Keratinocyte (primary cell): ENCODE data around the gene HOPX. TPM values are rescaled to one million over a fixed set of nuclear protein-coding genes. Genes with fewer than 3 reads are reported as not detected.

Experiments
- DNase-seq: peaks from one replicate; pipeline ENCODE4 v3.0.0-alpha.2; 2011; ENCODE audit warnings: low read depth, missing footprints, low spot score
- FAIRE-seq: peaks from 2 replicates; lab custom pipeline; 2011; peaks lifted over from hg19 to GRCh38; lab: Jason Lieb, UNC
- H2AFZ ChIP-seq: 2 replicates; pipeline ENCODE4 v1.6.0; 2012; ENCODE audit warnings: low read length, control low read depth, inconsistent platforms; ENCODE audit not compliant: control insufficient read depth
- H3K27ac ChIP-seq: 2 replicates; pipeline ENCODE4 v1.5.1; 2011; ENCODE audit warnings: low read length; ENCODE audit not compliant: control insufficient read depth, insufficient read depth
- H3K27me3 ChIP-seq: 3 replicates; pipeline ENCODE4 v1.6.0; 2011; ENCODE audit warnings: low read length; ENCODE audit not compliant: control insufficient read depth, insufficient read depth; ENCODE audit errors: extremely low read depth
- H3K36me3 ChIP-seq, 2 experiments: 2 replicates in 1 of 2; 3 replicates in 1 of 2; pipeline ENCODE4 v1.5.1; 2011; ENCODE audit warnings: low read length in 2 of 2, mild to moderate bottlenecking in 1 of 2; ENCODE audit not compliant: control insufficient read depth in 2 of 2, insufficient read depth in 2 of 2; ENCODE audit errors: extremely low read depth in 1 of 2
- H3K4me1 ChIP-seq: 3 replicates; pipeline ENCODE4 v1.5.1; 2011; ENCODE audit warnings: low read length; ENCODE audit not compliant: control insufficient read depth, insufficient read depth; ENCODE audit errors: extremely low read depth
- H3K4me2 ChIP-seq: 3 replicates; pipeline ENCODE4 v1.6.0; 2011; ENCODE audit warnings: low read depth, low read length; ENCODE audit not compliant: control insufficient read depth, insufficient read depth; ENCODE audit errors: extremely low read depth
- H3K4me3 ChIP-seq, 3 experiments: fragments of 200-600 bp in 1 of 3; sonication (generic) in 1 of 3; 2 replicates in 2 of 3; 3 replicates in 1 of 3; pipeline ENCODE4 v1.5.1; 2011 to 2016; ENCODE audit warnings: low read length in 3 of 3, mild to moderate bottlenecking in 3 of 3, control low read depth in 2 of 3, inconsistent platforms in 1 of 3, low read depth in 1 of 3, mixed read lengths in 1 of 3, mixed run types in 1 of 3, moderate library complexity in 1 of 3; ENCODE audit not compliant: control insufficient read depth in 2 of 3, insufficient read depth in 2 of 3; ENCODE audit errors: extremely low read depth in 1 of 3
- H3K79me2 ChIP-seq: 2 replicates; pipeline ENCODE4 v1.6.0; 2012; ENCODE audit warnings: low read length; ENCODE audit not compliant: control insufficient read depth, insufficient read depth
- H3K9ac ChIP-seq: 3 replicates; pipeline ENCODE4 v1.6.0; 2011; ENCODE audit warnings: low read length; ENCODE audit not compliant: control insufficient read depth, insufficient read depth; ENCODE audit errors: extremely low read depth
- H3K9me1 ChIP-seq: 3 replicates; pipeline ENCODE4 v1.6.0; 2011; ENCODE audit warnings: low read length; ENCODE audit not compliant: control insufficient read depth, insufficient read depth; ENCODE audit errors: extremely low read depth
- H3K9me3 ChIP-seq: 2 replicates; pipeline ENCODE4 v1.5.1; 2012; ENCODE audit warnings: low read depth, low read length; ENCODE audit not compliant: control insufficient read depth
- H4K20me1 ChIP-seq: 3 replicates; pipeline ENCODE4 v1.6.0; 2011; ENCODE audit warnings: low read length; ENCODE audit not compliant: control insufficient read depth, insufficient read depth; ENCODE audit errors: extremely low read depth
- CTCF ChIP-seq, 3 experiments: IDR thresholded peaks in 1 of 3; conservative IDR thresholded peaks in 1 of 3; optimal IDR thresholded peaks in 1 of 3; 2 replicates in 2 of 3; 3 replicates in 1 of 3; pipeline versions ENCODE3 to v1.5.1; 2011; ENCODE audit warnings: low read length in 3 of 3, mild to moderate bottlenecking in 3 of 3, moderate library complexity in 2 of 3, control low read depth in 1 of 3, inconsistent platforms in 1 of 3; ENCODE audit not compliant: insufficient read depth in 2 of 3; ENCODE audit errors: extremely low read depth in 1 of 3
- EZH2 ChIP-seq: IDR thresholded peaks from one replicate; pipeline ENCODE4 v1.6.1; 2012; ENCODE audit warnings: inconsistent platforms, mild to moderate bottlenecking, low read length, moderate library complexity
- dilution Hi-C: fragments of 300-500 bp; cut with MboI; formaldehyde crosslinking; loops from one replicate; pipeline ENCODE4 v1.7.0; 2020; ENCODE audit warnings: low sequenced_read_pairs; ENCODE audit not compliant: extremely low pct_ligation_motif_present
- polyA plus RNA-seq, 5 experiments: library from polyadenylated mRNA; depleted of rRNA in 3 of 5; stranded (reverse) in 3 of 5; stranded (forward) in 1 of 5; unstranded in 1 of 5; fragments of >200 nt; gene quantifications; 1 replicate in 1 of 5; 2 replicates in 3 of 5; 3 replicates in 1 of 5; pipeline versions ENCODE4 v1.2.1 to v1.2.3, GENCODE V29; 2011 to 2012; ENCODE audit warnings: missing spikeins in 2 of 5, low read depth in 1 of 5, low replicate concordance in 1 of 5

Gene HOPX
- polyA plus RNA-seq, 1 donor (not counting 4 experiments of a cell fraction or from before 2014, with no cell fraction given): 8.5 TPM

GRCh38 chr4:56674984-56675383, 6.1 kb downstream of the HOPX start:
- no peaks in the 10 kb centered on the region for H3K4me1 ChIP-seq
- no peak overlapping the region for H2AFZ ChIP-seq
- H3K79me2 ChIP-seq: no peaks in the 10 kb centered on the region
- no peak for DNase-seq
- H3K4me3 ChIP-seq: no peak overlapping the region
- no peak overlapping the region for H3K4me2 ChIP-seq
- no peaks in the 10 kb centered on the region for H3K9me1 ChIP-seq
- H4K20me1 ChIP-seq: no peaks in the 10 kb centered on the region
- H3K36me3 ChIP-seq: no peaks in the 10 kb centered on the region
- peaks cover 20% of the 10 kb centered on the region for H3K27me3 ChIP-seq
- TF ChIP-seq EZH2: no peak
- no peak for FAIRE-seq
- H3K9me3 ChIP-seq: no peaks in the 10 kb centered on the region
- H3K9ac ChIP-seq: no peak overlapping the region
- no peak overlapping the region for H3K27ac ChIP-seq
- dilution Hi-C loops: no loop called here

- Histone ChIP-seq H3K4me3 (no peak overlapping the region), H3K4me2 (no peak overlapping the region), H3K9me1 (no peaks in the 10 kb centered on the region), H2AFZ (no peak overlapping the region), H3K27me3 (peaks cover 18% of the 10 kb centered on the region), H3K4me1 (no peaks in the 10 kb centered on the region), H4K20me1 (no peaks in the 10 kb centered on the region), H3K9ac (no peak overlapping the region), H3K27ac (no peak overlapping the region), H3K79me2 (no peaks in the 10 kb centered on the region), H3K36me3 (no peaks in the 10 kb centered on the region), H3K9me3 (peaks cover 2% of the 10 kb centered on the region)
- dilution Hi-C loops: no loop called here
- FAIRE-seq: no peak
- no peak for DNase-seq
- TF ChIP-seq CTCF (optimal IDR thresholded peaks at IDR 0.05 in 1 of 3, IDR thresholded peaks at IDR 0.05 in 1 of 3, conservative IDR thresholded peaks at IDR 0.05 in 1 of 3; ENCODE audit: extremely low read depth in 1 of 3, insufficient read depth in 2 of 3, low read length in 3 of 3) (no peak), EZH2 (no peak)
Measured at GRCh38 chr4:56671860-56672259, 9.2 kb downstream of the HOPX start.

- no peak overlapping the region for H2AFZ ChIP-seq
- H3K27ac ChIP-seq: no peak overlapping the region
- DNase-seq: no peak
- no peak overlapping the region for H3K4me3 ChIP-seq
- no peak for TF ChIP-seq CTCF (optimal IDR thresholded peaks at IDR 0.05 in 1 of 3, IDR thresholded peaks at IDR 0.05 in 1 of 3, conservative IDR thresholded peaks at IDR 0.05 in 1 of 3; ENCODE audit: extremely low read depth in 1 of 3, insufficient read depth in 2 of 3, low read length in 3 of 3)
- TF ChIP-seq EZH2: no peak
- no peaks in the 10 kb centered on the region for H3K36me3 ChIP-seq
- no peaks in the 10 kb centered on the region for H3K79me2 ChIP-seq
- no peaks in the 10 kb centered on the region for H3K4me1 ChIP-seq
- no peaks in the 10 kb centered on the region for H4K20me1 ChIP-seq
- dilution Hi-C loops: no loop called here
- H3K9ac ChIP-seq: no peak overlapping the region
- FAIRE-seq: no peak
- H3K4me2 ChIP-seq: no peak overlapping the region
- peaks cover 14% of the 10 kb centered on the region for H3K27me3 ChIP-seq
- peaks cover 2% of the 10 kb centered on the region for H3K9me3 ChIP-seq
- no peaks in the 10 kb centered on the region for H3K9me1 ChIP-seq
Measured at GRCh38 chr4:56671373-56671772, 9.7 kb downstream of the HOPX start.
